NCI-H1048 (cell line): ENCODE data around the gene LENG8.
"Not testable (repeated sequence)": the region's sequence is repeated elsewhere in the genome, so short reads cannot be mapped to it uniquely, and the experiment has no call there.

ENCODE experiments used
- DNase-seq: peaks from one replicate; lab custom pipeline; 2025; lab: John Stamatoyannopoulos, UW

LENG8 gene

GRCh38 chr19:54482889-54483288 lies 33.9 kb downstream of the LENG8 start:
- DNase-seq, result no peak

GRCh38 chr19:54484451-54484850 lies 35.5 kb downstream of the LENG8 start:
- DNase-seq, result no peak

GRCh38 chr19:54485851-54486250 lies 36.9 kb downstream of the LENG8 start:
- no peak for DNase-seq

- DNase-seq, result no peak
These were observed 40.3 kb downstream of the LENG8 start for GRCh38 chr19:54489341-54489740.

- no peak for DNase-seq
These were observed 40.8 kb downstream of the LENG8 start for GRCh38 chr19:54489766-54490165.

GRCh38 chr19:54492568-54492967 lies 43.6 kb downstream of the LENG8 start:
- no peak for DNase-seq

- not testable (repeated sequence) for DNase-seq
These were observed 44.1 kb downstream of the LENG8 start for GRCh38 chr19:54493056-54493455.

GRCh38 chr19:54493967-54494585 lies 45.1 kb downstream of the LENG8 start:
- DNase-seq, result no peak

GRCh38 chr19:54495284-54495683 lies 46.3 kb downstream of the LENG8 start:
- not testable (repeated sequence) for DNase-seq

- not testable (repeated sequence) for DNase-seq
These were observed 48.9 kb downstream of the LENG8 start for GRCh38 chr19:54497747-54498450.

- not testable (repeated sequence) for DNase-seq
These were observed 49.4 kb downstream of the LENG8 start for GRCh38 chr19:54498451-54498772.

- no peak for DNase-seq
These were observed 53.6 kb downstream of the LENG8 start, which contains the start of gene LAIR2 for GRCh38 chr19:54502518-54503048. LAIR2 (plus strand) TSS chr19:54502831; CDS start chr19:54502919, 88 bp downstream.

- DNase-seq, result not testable (repeated sequence)
These were observed 56.5 kb downstream of the LENG8 start for GRCh38 chr19:54505542-54505941.

- no peak for DNase-seq
These were observed 57.1 kb downstream of the LENG8 start for GRCh38 chr19:54506079-54506478.

GRCh38 chr19:54507038-54507717 lies 58.2 kb downstream of the LENG8 start:
- DNase-seq, result not testable (repeated sequence)

- no peak for DNase-seq
These were observed 58.8 kb downstream of the LENG8 start for GRCh38 chr19:54507824-54508223.

- DNase-seq, result not testable (repeated sequence)
These were observed 59.5 kb downstream of the LENG8 start for GRCh38 chr19:54508487-54508886.

GRCh38 chr19:54509200-54509940 lies 60.4 kb downstream of the LENG8 start:
- not testable (repeated sequence) for DNase-seq
